HG03457 (cell line): Measurements from ENCODE around the gene TBC1D8.

Experiments used
- ATAC-seq: cut with Tn5 transposase; IDR thresholded peaks from one replicate; pipeline ENCODE4 v1.9.1; 2021; ENCODE audit warnings: moderate number of reproducible peaks; ENCODE audit not compliant: unreplicated experiment

The TBC1D8 gene

GRCh38 chr2:101162561-101163330, 11.6 kb upstream of the TBC1D8 start:
- ATAC-seq: no peak

DNA sequence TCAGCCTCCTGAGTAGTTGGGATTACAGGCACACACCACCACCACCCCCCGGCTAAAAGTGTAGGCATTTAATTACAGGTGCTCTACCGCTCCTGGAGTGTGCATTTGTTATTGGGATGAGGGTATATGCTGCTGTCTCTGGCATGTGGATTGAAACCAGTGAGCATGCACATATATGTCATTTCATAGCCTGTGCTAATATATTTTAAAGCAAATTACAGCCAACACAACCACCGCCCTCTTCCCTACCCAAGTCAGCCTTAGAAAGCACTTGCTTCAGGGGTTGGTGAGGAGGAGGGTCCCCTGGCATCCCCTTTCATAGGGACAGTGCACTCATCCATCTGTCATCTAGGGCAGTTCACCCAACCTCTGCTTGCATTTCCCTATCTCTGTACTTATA, 10.5 kb upstream of the TBC1D8 start:
- ATAC-seq: no peak

DNA sequence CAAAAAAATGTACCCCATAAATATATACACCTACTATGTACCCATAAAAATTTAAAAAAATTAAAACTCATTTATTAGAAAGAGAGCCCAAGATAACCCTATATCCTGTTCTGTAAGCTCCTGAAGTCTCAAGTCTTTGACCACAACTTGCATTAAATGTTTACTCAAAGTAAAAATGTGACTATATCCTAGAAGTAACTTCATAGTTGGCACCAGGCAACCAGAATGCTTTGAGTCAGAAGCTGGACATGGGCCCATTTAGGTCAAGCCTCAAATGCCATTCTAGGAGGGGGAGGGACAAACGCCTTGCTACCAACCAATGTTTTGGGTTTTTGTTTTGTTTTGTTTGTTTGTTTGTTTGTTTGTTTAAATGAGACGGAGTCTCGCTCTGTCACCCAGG, 9.3 kb upstream of the TBC1D8 start:
- no peak for ATAC-seq

GRCh38 chr2:101159526-101159925, 8.3 kb upstream of the TBC1D8 start:
- no peak for ATAC-seq

- no peak for ATAC-seq
Observed at GRCh38 chr2:101157272-101157671, 6.1 kb upstream of the TBC1D8 start.

DNA sequence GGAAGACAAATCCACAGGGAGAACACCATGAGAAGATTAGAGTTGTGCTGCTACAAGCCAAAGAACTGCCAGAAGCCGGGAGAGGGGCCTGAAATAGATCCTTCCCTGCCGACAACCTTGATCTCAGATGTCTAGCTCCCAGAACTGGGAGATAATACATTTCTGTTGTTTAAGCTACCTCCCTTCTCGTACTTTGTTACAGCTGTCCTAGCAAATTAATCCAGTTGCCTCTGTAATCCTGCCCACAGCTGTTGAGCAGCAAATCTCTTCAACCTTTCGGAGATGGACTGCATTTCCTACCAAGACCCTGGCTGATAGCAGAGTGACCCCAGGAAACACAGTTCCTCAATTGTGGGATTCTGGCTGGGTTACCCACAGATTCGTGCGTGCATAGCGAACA, 2.6 kb upstream of the TBC1D8 start:
- no peak for ATAC-seq

GRCh38 chr2:101153077-101153707, 2.0 kb upstream of the TBC1D8 start:
- ATAC-seq: no peak

DNA sequence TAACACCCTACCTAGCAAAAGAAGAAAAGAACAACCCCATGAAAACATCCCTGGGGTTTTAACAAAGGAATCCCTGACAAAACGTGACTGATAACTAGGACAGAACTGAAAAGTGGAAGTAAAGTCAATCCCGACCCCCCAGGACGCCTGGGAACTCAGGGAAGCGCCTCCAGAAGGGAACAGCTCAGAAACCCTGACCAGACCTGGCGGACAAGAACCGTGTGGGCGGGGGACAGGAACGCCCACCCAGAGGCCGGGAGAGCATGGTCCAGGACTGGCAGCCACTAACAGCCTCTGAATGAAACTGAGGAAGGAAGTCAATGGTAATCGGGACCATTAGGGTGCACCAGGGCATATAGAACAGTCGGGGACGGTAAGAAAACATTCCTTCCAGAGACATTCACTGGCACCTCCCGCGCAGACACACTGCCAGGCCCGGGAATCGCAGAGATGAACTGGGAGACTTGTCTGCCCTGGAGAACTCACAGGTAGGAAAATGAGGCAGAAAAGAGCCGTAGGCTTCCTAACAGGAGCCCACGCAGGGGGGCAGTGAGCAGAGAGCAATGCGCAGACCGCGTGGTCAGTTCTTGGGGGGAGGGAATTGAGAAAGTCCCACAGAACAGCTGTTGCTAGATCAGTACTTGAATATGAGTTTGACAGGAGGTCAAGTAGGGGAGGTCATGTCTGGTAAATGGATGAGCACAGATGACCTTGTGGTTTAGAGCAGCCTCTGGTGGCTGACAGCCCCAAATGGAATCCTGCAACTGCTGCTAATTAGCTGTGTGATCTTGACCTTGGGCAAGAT, 1.3 kb upstream of the TBC1D8 start:
- ATAC-seq: peak; percentile 50

DNA sequence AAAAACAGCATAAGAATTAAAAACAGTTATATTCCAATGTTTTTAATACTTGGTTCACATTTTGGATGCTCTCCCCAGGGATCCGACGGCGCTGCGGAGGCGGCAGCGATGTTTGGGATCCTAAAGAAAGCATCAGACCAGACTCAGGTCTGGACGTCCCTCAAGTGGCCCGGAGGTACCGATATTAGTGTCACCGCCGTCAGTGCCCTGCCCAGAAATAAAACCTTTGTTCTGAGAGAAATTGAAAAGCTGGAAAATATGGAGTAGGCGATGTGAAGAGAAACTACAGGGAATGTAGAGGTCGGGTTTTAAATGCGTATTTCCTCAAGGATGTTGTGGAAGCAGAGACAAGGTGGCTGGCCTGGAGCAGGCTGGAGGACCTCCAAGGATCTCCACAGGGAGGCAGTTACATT, 683 bp upstream of the TBC1D8 start:
- no peak for ATAC-seq

DNA sequence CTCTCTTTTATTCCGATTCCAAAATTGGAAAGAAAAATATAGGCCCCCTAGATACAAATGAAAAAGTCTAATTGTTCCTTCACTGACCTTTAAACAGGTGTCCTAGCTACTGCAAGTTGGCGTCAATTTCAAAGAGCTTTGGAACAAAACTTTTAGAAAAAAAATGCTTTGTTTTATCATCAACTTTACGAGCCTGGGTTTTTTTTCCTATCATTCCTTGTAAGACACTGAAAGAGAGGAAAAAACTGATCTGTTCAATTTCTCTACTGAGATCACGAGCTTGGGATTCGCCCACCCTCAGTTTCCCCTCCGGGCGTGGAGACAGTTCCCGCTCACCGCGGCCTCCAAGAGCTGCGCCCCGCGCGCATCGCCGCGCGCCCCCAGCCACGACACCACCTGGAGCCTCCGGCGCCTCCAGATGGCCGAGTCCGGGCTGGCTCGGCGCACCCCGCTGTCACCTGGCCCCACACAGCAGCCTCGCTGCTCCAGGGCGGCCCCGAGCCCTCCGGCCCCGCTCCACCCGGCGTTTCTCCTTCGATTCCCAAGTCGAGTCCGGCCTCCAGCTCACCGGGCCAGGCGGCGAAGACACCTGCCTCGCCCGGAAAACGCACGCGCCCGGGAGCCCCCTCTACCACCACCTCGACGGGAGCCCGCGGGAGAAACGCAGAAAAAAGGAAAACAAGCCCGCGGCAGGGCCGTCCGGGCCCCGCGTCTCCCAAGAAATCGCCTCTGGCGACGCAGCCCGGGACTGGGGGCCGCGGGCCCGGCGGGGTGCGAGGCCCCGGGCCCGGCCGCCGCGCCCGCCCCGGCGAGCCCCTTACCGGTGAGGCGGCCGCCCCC, 656 bp downstream of the TBC1D8 start:
- ATAC-seq: no peak

DNA sequence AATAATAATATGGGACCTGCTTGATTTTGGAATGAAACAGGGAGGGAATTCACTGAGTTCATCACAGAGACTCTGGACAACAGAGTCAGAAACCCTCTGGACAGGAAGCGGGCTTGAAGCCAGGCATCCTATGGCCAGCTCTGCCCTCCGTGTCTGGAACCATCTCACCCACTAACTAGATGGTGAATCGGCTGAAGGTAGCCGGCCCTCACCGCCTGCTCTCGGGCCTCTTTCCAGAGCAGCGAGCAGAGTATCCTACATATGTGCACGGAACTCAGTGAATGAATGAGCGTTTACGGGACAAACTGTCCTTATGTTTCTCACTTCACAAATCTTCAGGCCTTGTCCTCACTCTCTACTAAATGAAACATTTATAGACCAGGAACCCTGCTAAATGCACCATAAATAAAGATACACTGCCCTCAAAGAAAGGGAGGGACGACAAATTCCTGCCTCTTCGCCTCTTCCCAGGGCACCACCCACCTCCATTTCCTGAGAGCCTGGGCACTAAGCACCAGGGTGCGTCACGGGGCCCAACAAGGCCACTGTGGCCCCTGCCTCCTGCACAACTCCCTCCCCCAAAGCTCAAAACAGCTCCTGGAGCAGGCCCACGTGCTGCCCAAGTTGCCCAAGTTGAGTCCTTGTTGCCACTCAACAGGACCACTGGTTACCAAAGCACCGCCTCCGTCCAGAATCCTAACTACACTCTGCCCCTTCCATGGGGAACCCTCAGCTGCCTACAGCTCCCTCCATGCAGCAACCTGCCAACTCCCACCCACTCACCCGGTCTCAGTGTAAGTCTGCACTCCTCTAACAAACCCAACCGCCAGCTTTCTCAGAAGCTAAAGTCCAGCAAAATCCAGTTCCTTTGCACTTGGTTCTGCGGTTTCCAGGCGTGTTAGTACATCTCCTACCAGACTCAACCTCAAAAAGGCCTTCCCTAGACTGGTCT, 1.7 kb downstream of the TBC1D8 start:
- no peak for ATAC-seq

GRCh38 chr2:101148777-101149176, 2.4 kb downstream of the TBC1D8 start:
- no peak for ATAC-seq

DNA sequence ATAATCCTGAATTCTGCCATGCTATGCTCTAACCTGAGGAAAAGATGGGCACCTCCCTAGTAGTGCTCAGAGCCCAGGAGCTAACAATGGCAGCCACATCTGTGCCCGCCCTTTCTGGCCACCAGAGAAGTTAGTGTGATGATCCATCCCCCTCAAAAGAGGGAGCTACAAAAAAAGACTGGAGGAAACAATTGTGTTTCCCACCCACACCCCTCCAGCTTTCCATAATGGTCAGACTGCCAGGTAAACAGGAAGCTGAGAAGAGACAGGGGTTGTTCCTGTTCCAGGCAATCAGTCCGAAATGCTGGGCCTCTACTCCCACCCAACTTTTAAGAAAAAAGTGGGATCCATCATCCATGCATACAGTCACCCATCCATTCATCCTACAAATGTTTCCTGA, 3.2 kb downstream of the TBC1D8 start:
- no peak for ATAC-seq

GRCh38 chr2:101147062-101147461, 4.1 kb downstream of the TBC1D8 start:
- no peak for ATAC-seq

DNA sequence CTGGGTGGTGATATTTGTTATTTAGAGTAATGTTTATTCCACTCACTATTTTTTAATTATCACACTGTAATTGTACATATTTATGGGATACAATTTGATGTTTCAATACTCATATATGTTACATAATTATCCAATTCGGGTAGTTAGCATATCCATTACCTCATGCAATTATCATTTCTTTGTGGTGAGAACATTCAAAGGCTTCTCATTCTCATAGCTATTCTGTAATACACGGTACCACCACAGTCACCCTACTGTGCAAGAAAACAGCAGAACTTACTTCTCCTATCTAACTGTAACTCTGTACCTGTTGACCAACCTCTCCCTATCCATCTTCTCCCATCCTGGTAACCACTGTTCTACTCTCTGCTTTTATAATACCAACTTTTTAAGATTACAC, 4.6 kb downstream of the TBC1D8 start:
- ATAC-seq: no peak

DNA sequence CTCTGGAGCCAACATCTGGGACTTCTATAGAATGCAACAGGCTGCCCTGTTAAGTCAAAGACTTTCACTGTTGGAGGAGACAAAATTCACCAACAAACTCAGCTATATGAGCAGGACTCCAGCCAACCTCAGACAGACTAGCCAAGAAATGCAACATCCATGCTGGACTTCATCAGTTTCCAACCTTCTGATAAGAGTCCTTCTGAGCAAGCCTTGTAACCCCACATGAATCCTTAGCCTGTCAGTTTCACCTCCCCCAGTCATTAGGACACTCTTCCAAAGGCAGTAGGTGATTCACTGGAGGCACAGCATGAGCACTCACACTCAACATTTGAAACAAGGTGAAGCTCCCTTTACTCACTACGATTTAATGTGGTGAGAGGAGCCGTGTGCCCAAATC, 5.8 kb downstream of the TBC1D8 start:
- ATAC-seq: no peak

- ATAC-seq: no peak
Observed at GRCh38 chr2:101142163-101142562, 9.0 kb downstream of the TBC1D8 start.

DNA sequence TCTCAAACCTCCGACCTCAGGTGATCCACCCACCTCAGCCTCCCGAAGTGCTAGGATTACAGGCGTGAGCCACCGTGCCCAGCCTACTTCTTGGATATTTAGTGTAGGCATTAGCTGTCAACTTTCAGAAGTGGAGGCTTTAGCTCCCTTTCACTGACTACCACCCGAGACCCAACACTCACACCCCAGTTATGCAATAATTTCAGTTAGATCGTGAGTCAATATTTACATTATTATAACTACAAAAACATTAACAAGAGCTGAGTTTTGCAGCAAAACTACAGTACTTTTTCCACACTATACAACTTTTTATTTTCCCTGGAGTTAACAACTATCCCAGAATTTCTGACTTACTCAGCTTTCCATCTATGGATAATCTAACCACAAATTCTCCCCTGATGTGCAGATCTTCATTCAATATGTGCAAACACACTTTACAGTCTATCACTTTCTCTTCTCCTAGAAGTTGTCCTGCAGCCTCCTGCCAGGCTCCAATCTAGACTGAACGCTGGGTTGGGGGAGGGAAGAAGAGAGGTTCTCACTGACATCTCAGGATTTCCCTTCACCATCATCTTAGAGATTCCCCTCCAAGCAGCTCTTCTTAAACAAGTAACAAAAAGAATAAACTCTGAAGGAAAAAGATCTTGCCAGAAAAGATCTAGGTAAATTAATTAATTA, 10.1 kb downstream of the TBC1D8 start:
- ATAC-seq: no peak

GRCh38 chr2:101140237-101140636, 10.9 kb downstream of the TBC1D8 start:
- no peak for ATAC-seq
